Measurements from ENCODE around the gene ATP5MC3. TPM values are rescaled to one million over a fixed set of nuclear protein-coding genes. Genes with fewer than 3 reads are reported as not detected.

Gene ATP5MC3
- total and polyA plus RNA-seq, 2 donors (not counting 1 experiment from before 2014, with no cell fraction given): 74.0 to 499 TPM

DNA sequence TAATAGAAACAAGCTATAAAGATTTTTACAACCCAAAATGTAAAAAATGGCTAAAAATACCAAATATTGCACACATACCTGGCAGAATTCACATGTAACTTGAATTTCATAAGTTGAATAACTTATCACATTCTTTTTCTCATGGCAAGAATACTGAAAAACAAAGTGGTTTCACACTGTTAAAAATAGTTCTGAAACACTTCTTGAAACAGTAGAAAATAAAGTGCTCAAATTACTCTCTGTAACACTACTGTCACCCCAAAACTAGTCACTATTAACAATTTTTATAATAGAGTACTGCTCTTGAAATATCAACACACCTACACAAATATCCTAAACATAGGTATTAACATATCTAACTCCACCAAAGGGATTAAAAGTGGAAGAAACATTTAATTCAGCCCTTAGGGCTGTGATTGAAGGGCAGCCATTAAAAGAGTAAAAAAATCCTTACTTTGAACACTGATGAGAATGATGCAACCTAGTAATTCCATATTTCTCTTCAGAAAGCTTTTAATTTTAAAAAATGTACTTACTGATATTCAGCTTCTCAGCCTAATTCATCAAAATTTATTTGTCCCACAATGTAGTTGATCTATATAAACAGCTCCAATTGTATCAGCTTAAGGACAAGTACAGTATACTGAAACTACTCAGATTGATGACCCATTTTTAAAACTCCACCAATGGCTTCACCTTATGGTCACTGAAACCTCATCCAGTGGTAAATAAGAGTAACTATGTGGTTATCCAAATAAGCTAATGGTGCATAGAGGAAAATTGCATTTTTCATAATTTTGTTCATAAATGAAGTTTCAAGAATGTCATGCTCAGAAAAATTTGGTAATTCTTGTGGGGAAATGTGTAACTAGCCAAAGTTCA, 44.9 kb downstream of the ATP5MC3 start:
- Histone ChIP-seq H3K79me2 (ENCODE audit: control insufficient read depth, insufficient read depth, low read length) (peaks cover 10% of the 10 kb centered on the region), H3K4me3 (replicated peaks in 1 of 4; ENCODE audit: control extremely low read depth in 1 of 4, insufficient read depth in 1 of 4, low read depth in 3 of 4, low read length in 4 of 4) (no peak overlapping the region), H3K9me3 (ENCODE audit: control insufficient read depth, insufficient read depth, low read depth, low read length) (no peaks in the 10 kb centered on the region), H3K4me1 (ENCODE audit: control insufficient read depth, extremely low read depth, insufficient read depth, low read length) (no peaks in the 10 kb centered on the region), H3K27ac (ENCODE audit: insufficient read depth, low read length) (no peak overlapping the region), H2AFZ (ENCODE audit: low read length) (no peak overlapping the region), H4K20me1 (ENCODE audit: control insufficient read depth, extremely low read depth, insufficient read depth, low read length) (no peaks in the 10 kb centered on the region), H3K9ac (ENCODE audit: insufficient read depth, low read length) (no peak overlapping the region), H3K36me3 (ENCODE audit: control insufficient read depth, insufficient read depth, low read length) (no peaks in the 10 kb centered on the region), H3K4me2 (ENCODE audit: extremely low read depth, insufficient read depth, low read length) (no peak overlapping the region), H3K27me3 (ENCODE audit: control insufficient read depth, insufficient read depth, low read length) (no peaks in the 10 kb centered on the region)
- no peak for TF ChIP-seq EZH2 (IDR thresholded peaks at IDR 0.05; ENCODE audit: low read length, missing control alignments)
- DNase-seq (ENCODE audit: low read depth in 2 of 2): no peak

GRCh38 chr2:175135862-175136261, 45.6 kb downstream of the ATP5MC3 start:
- peaks cover 8% of the 10 kb centered on the region for H3K79me2 ChIP-seq (ENCODE audit: control insufficient read depth, insufficient read depth, low read length)
- H4K20me1 ChIP-seq (ENCODE audit: control insufficient read depth, extremely low read depth, insufficient read depth, low read length): no peaks in the 10 kb centered on the region
- no peak for TF ChIP-seq EZH2 (IDR thresholded peaks at IDR 0.05; ENCODE audit: low read length, missing control alignments)

GRCh38 chr2:175135177-175135576, 46.3 kb downstream of the ATP5MC3 start:
- H3K36me3 ChIP-seq (ENCODE audit: control insufficient read depth, insufficient read depth, low read length): no peaks in the 10 kb centered on the region

More at GRCh38 chr2:175135862-175136261, 45.6 kb downstream of the ATP5MC3 start:
- H3K27ac ChIP-seq (ENCODE audit: insufficient read depth, low read length): no peak overlapping the region
- no peaks in the 10 kb centered on the region for H3K36me3 ChIP-seq (ENCODE audit: control insufficient read depth, insufficient read depth, low read length)
- no peak overlapping the region for H3K4me2 ChIP-seq (ENCODE audit: extremely low read depth, insufficient read depth, low read length)
- no peaks in the 10 kb centered on the region for H3K9me3 ChIP-seq (ENCODE audit: control insufficient read depth, insufficient read depth, low read depth, low read length)
- no peak overlapping the region for H2AFZ ChIP-seq (ENCODE audit: low read length)
- no peak overlapping the region for H3K4me3 ChIP-seq (replicated peaks in 1 of 4; ENCODE audit: control extremely low read depth in 1 of 4, insufficient read depth in 1 of 4, low read depth in 3 of 4, low read length in 4 of 4)
- H3K9ac ChIP-seq (ENCODE audit: insufficient read depth, low read length): no peak overlapping the region
- no peaks in the 10 kb centered on the region for H3K27me3 ChIP-seq (ENCODE audit: control insufficient read depth, insufficient read depth, low read length)
- no peak for DNase-seq (ENCODE audit: low read depth in 2 of 2)
- H3K4me1 ChIP-seq (ENCODE audit: control insufficient read depth, extremely low read depth, insufficient read depth, low read length): no peaks in the 10 kb centered on the region

More at GRCh38 chr2:175135177-175135576, 46.3 kb downstream of the ATP5MC3 start:
- no peak overlapping the region for H2AFZ ChIP-seq (ENCODE audit: low read length)
- H3K9ac ChIP-seq (ENCODE audit: insufficient read depth, low read length): no peak overlapping the region
- TF ChIP-seq, protein P1, sequence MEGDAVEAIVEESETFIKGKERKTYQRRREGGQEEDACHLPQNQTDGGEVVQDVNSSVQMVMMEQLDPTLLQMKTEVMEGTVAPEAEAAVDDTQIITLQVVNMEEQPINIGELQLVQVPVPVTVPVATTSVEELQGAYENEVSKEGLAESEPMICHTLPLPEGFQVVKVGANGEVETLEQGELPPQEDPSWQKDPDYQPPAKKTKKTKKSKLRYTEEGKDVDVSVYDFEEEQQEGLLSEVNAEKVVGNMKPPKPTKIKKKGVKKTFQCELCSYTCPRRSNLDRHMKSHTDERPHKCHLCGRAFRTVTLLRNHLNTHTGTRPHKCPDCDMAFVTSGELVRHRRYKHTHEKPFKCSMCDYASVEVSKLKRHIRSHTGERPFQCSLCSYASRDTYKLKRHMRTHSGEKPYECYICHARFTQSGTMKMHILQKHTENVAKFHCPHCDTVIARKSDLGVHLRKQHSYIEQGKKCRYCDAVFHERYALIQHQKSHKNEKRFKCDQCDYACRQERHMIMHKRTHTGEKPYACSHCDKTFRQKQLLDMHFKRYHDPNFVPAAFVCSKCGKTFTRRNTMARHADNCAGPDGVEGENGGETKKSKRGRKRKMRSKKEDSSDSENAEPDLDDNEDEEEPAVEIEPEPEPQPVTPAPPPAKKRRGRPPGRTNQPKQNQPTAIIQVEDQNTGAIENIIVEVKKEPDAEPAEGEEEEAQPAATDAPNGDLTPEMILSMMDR (conservative IDR thresholded peaks at IDR 0.05 in 1 of 2, IDR thresholded peaks at IDR 0.05 in 1 of 2; ENCODE audit: low read depth in 1 of 2, low read length in 2 of 2): no peak
- TF ChIP-seq EZH2 (IDR thresholded peaks at IDR 0.05; ENCODE audit: low read length, missing control alignments): no peak
- H3K27ac ChIP-seq (ENCODE audit: insufficient read depth, low read length): no peak overlapping the region
- H3K27me3 ChIP-seq (ENCODE audit: control insufficient read depth, insufficient read depth, low read length): no peaks in the 10 kb centered on the region
- H3K9me3 ChIP-seq (ENCODE audit: control insufficient read depth, insufficient read depth, low read depth, low read length): no peaks in the 10 kb centered on the region
- no peaks in the 10 kb centered on the region for H3K4me1 ChIP-seq (ENCODE audit: control insufficient read depth, extremely low read depth, insufficient read depth, low read length)
- peaks cover 5% of the 10 kb centered on the region for H3K79me2 ChIP-seq (ENCODE audit: control insufficient read depth, insufficient read depth, low read length)
- H4K20me1 ChIP-seq (ENCODE audit: control insufficient read depth, extremely low read depth, insufficient read depth, low read length): no peaks in the 10 kb centered on the region
- H3K4me3 ChIP-seq (replicated peaks in 1 of 4; ENCODE audit: control extremely low read depth in 1 of 4, insufficient read depth in 1 of 4, low read depth in 3 of 4, low read length in 4 of 4): no peak overlapping the region
- DNase-seq (ENCODE audit: low read depth in 2 of 2): no peak
- no peak overlapping the region for H3K4me2 ChIP-seq (ENCODE audit: extremely low read depth, insufficient read depth, low read length)

Data from fibroblast of lung (primary cell).